Activated CD4-positive, alpha-beta T cell treated with anti-CD3 and anti-CD28 coated beads, Interleukin-2, Interleukin-4, amounts not matched to agents 100 ng/mL and 50 ng/mL, durations not matched to agents 16 hours and 8 hours (primary cell): ENCODE results near the gene FCN1.
"Not testable (repeated sequence)": the region's sequence is repeated elsewhere in the genome, so short reads cannot be mapped to it uniquely, and the experiment has no call there.

ENCODE experiments used
- DNase-seq: peaks from one replicate; pipeline ENCODE4 v3.0.0-alpha.2; 2020; ENCODE audit warnings: low spot score

FCN1 gene

GRCh38 chr9:134917431-134918373 lies at the start of gene FCN1:
Gene FCN1 (minus strand): TSS chr9:134917912. CDS start chr9:134917871, 41 bp downstream.
- no peak for DNase-seq

- no peak for DNase-seq
Measured at GRCh38 chr9:134966697-134967546, 49.2 kb upstream of the FCN1 start.

GRCh38 chr9:134966270-134966669 lies 48.6 kb upstream of the FCN1 start:
- no peak for DNase-seq

- no peak for DNase-seq
Measured at GRCh38 chr9:134965851-134966250, 48.1 kb upstream of the FCN1 start.

- DNase-seq: no peak
Measured at GRCh38 chr9:134965411-134965810, 47.7 kb upstream of the FCN1 start.

- DNase-seq: no peak
Measured at GRCh38 chr9:134964271-134965055, 46.8 kb upstream of the FCN1 start.

GRCh38 chr9:134963546-134963945 lies 45.8 kb upstream of the FCN1 start:
- no peak for DNase-seq

- no peak for DNase-seq
Measured at GRCh38 chr9:134962973-134963364, 45.3 kb upstream of the FCN1 start.

DNA sequence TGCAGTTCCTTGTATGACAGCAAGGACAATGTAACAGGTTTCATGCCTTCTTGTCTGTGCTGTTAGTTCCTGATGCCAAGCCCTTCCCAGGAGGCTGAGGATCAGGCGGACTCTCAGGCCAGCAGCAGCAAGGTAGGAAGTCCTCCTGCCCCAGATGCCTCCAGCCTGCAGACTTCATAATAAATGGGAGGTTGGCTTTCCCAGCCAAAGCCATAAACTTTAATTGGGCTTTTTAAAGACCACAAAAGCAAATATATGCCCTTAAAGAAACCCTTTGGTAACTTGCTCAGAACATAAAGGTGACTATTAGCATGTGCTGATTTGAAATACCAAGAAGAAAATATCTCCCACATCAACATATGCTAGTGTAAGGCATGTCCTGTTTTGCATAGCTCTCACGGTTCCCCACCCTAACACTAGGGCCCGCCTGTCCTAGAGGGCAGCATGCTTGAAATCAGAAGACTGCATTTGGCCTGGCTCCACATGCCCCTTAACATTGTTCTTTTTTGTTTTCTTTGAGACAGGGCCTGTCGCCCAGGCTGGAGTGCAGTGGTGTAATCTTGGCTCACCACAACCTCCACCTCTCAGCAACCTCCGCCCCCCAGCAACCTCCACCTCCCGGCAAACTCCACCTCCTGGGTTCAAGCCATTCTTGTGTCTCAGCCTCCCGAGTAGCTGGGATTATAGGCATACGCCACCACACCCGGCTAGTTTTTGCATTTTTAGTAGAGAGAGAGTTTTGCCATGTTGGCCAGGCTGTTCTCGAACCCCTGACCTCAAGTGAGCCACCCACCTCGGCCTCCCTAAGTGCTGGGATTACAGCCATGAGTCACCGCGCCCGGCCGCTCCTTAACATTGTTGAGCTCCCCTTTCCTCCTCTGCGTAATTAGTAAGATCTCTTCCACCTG lies 44.6 kb upstream of the FCN1 start:
- DNase-seq: no peak

GRCh38 chr9:134961331-134962064 lies 43.8 kb upstream of the FCN1 start:
- no peak for DNase-seq

GRCh38 chr9:134960701-134961181 lies 43.0 kb upstream of the FCN1 start:
- no peak for DNase-seq

- no peak for DNase-seq
Measured at GRCh38 chr9:134959971-134960310, 42.2 kb upstream of the FCN1 start.

- DNase-seq: no peak
Measured at GRCh38 chr9:134959126-134959970, 41.6 kb upstream of the FCN1 start.

- DNase-seq: no peak
Measured at GRCh38 chr9:134957945-134958227, 40.2 kb upstream of the FCN1 start.

DNA sequence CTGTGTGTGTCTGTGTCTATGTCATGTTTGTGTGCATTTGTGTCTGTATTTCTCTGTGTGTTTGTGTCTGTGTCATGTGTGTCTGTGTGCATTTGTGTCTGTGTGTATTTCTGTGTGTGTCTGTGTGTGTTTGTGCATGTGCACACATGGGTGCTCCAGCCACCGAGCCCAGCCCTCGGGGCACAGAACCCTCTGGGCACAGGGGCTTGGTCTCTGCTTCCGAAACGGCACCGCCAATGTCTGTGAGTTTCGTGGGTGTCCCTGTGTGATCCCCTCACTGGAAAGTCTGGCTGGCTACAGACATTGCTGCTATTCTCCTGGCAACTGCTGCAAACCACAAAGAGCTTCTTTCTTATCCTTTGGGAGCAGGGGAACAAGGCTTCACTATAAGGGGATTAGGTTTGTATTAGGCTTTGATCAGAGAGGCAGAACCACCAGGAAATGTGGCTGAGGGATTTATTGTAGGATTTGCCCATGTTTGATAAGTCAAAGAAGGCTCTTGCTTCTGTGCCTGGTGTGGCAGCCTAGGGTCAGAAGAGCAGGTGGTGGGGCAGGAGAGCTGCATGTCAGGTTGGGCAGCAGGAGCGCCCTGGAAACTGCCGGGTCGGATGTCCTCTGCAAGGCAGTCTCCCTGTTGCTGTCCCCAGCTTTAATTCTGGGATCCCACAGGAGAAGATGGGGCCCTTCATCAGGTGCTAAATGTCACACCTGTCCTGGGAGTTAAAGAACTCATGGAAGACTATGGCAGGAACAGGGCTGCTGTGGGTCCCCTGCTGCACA lies 39.6 kb upstream of the FCN1 start:
- DNase-seq: no peak

GRCh38 chr9:134956387-134956786 lies 38.7 kb upstream of the FCN1 start:
- not testable (repeated sequence) for DNase-seq

DNA sequence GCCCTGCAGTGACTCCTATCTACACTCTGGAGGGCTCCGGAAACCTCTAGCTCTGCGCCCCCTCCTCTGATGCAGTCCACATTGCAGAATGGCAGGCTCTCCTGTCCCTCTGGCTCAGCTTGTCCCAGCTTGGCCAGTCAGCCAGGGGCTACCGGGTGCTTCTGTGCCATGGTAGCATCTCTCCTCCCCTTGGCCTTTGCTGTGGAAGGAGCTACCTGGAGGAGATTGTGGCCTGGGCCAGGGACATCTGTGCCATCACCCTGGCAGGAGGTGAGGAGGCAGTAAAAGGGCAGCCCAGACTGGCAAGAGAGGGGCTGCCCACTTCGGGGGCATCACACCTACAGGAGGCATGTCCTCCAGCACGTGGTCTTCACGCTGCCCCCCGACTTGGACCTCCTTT lies 38.1 kb upstream of the FCN1 start:
- no peak for DNase-seq

DNA sequence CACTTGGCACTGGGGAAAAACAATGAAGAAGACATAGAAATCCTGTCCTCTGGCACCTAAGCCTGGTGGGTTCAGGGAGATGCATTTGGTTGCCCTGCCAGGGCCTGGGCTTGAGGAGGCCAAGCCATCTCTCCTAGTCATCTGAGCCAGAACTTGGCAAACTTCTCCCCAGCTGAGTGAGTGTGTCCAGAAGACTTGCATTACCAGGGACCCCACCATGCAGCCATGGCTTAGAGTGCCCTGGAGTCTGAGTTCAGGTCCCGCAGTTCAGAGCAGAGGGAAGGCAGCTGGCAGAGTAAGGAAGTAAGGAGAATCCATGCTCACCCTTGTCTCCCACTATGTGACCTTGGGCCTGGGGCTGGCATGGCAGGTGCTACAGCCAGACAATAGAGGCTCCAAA lies 37.4 kb upstream of the FCN1 start:
- DNase-seq: no peak

GRCh38 chr9:134951994-134952393 lies 34.3 kb upstream of the FCN1 start:
- DNase-seq: no peak
